ENCODE measurements around the gene GREB1. TPM values are rescaled to one million over a fixed set of nuclear protein-coding genes. Genes with fewer than 3 reads are reported as not detected.

The GREB1 gene
- total RNA-seq, 1 donor from 2014 or later = 0.20 TPM

DNA sequence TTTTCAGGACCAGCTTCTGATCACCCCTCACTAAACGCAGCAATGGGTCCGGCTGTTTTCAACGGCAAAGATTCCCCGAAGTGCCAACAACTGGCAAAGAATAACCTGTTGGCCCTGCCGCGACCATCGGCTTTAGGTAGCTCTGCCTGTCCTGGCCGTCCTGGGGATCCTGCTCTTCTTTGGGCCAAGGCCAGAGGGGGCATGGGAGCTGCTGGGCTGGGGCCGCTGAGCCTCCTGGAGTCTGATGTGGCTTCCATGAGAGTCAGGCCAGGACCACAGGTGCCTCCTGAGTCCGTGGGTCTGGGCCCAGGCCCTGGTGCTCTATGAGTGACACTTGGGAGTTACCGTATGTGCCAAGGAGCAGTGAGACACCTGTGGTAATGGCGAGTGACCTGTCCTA, 46.9 kb downstream of the GREB1 start:
- no peak for DNase-seq (ENCODE audit: low read depth in 2 of 2)

DNA sequence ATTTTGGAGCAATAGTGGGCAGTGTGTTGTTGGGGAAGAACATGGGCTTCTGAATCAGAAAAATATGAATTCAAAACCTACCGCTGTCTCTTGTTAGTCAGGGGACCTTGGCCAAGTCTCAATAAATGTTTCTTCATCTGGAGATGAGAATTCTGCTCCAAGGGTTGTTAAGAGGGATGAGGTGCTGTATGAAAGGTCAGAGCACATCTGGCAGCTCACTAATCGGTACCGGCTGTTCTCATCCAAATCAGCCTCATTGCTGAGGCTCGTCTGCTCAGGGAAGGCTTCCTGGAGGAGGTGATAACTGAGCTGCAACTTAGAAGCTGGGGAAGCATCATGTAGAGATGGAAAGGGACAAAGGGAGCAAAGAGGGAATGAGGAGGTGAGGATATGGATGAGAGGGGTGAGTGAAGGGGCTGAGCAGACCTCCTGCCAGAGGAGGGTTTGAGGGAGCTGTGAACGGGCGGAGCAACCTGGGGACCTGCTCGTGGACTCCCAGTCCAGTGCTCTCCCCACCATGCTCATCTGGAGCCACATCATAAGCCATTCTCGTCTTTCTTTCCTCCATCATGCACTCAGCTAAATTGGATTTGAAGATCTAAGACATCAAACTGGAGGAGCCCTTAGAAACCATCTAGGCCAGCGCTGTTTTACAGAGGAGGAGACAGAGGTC, 47.4 kb downstream of the GREB1 start:
- no peak for DNase-seq (ENCODE audit: low read depth in 2 of 2)

DNA sequence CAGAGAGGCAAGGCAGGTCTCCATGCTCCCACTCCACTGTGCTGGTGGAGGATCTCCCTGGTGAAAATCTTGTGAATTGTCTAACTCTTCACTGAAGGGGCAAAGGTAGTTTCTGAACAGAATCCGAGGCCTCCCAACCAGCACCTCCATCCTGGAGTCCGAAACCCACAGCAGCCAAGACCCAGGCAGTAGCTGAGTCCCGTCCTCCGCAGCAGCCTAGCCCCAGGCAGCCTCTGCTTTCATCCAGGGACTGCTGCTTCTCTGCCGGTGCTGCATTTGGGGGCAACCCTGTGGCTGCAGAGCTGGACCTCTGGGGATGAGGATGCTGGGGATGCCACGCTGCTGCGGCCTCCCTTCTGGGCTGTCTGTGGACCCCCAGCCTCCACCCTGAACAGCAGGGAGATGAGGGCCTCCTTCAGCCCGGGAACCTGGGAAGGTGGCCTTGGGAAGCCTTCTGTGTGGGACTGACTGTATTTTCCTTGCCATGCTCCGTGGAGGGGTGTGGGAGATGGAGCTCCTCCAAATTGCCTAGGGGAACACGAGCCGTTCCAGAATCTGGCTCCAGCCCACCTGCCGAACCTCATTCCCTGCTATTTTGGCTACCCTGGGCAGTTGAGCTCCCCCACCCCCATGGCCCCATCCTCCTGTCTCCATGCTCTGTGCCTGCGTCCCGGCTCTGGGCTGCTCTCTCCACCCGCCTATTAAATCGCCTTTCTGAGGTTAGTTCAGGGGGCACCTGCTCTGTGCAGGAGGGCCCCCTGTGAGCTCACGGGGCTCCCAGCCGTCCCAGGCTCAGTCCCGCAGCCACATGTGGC, 48.2 kb downstream of the GREB1 start:
- DNase-seq (ENCODE audit: low read depth in 2 of 2) = no peak

DNA sequence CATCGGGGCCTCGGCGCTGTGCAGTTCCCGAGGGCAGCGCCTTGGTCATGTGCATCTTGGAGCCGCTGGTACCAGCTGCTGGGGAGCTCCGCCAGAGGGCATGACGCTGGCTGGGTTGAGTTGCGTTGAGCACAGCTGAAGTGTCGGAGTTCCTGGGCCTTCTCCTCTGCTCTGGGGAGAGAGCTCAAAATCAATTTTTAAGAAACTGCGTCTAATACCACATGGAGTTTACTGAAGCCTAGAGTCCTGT, 48.7 kb downstream of the GREB1 start:
- DNase-seq (ENCODE audit: low read depth in 2 of 2) = no peak

DNA sequence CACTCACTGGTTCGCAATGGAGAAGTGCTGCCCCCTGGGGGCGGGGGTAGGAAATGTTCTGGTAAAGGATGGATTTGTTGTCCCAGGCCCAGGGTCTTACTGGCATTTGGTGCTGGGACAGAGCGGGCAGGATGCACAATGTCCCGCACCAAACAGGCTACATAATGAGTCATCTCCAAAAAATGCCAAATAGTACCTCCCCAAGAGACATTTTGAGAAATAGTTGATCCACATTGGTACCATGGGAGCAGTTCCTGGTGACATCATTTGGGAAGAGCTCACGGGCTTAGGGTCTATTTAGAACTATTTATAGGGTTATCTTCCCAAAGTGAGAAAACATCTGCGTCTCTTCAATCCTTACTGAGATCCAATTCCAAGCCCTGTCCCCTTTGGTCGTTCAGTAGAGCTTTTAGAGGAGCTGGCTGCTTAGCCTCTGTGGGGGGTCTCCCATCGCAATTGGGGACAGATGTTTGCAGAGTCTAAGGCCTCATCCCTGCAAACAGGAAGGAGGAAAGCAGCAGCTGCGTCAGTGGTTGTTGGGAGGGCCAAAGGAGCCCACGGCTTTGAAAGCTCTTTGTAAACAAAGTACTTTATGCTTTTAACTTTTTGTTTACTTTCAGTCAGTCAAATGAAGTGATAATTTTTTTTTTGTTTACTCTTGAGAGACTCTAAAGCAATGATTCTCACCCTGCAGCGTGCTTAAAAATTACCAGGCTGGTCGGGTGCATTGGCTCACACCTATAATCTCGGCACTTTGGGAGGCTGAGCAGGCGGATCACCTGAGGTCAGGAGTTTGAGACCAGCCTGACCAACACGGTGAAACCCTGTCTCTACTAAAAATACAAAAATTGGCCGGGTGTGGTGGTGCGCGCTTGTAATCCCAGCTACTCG, 49.3 kb downstream of the GREB1 start:
- peak; percentile 51 to 76 for DNase-seq (ENCODE audit: low read depth in 2 of 2)

DNA sequence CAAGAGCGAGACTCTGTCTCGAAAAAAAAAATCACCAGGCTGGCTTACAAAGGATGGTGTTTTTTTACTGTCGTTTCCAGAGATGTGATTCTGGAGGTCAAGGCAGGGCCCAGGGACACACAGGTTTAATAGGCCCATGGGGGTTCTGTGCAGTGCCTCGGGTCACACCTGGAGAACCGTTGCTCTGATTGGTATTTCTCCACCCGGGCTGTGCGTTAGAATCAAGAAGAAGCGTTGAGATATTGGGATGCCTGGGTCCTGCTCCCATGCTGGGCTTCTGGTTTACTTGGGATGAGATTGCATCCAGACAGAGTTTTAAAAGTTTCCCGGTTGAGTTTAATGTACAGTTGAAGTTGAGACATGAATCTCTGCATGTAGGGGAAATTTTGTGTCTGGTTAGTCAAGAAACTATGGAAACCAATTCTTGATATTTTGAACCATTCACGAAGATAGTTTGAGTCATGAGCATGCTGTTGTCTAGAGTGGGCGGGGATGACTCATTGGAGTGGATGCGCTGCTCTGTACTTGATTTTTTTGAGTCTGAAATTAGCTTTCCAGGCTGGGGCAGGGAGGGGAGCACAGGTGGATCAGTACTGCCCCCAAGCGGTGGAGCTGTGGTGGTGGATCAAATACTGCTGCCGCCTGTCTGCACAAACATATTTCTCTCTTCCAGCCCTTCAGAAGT, 50.1 kb downstream of the GREB1 start:
- peak; percentile 87 to 91 for DNase-seq (ENCODE audit: low read depth in 2 of 2)

DNA sequence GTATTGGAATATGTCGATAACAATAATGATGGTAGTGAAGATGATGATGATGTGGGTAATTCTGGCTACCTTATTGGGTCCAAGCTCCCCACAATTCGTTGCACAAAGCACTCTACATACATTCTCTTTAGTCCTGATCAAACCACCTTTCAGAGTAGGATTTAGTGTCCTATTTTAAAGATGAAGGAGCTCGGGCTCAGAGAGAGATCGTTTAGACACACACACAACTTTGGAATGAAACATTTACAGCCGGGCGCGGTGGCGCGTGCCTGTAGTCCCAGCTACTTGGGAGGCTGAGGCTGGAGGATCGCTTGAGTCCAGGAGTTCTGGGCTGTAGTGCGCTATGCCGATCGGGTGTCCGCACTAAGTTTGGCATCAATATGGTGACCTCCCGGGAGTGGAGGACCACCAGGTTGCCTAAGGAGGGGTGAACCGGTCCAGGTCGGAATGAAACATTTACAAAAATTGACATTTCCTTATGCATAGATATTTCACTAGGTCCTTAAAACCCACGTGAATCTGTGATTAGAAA, 50.7 kb downstream of the GREB1 start:
- DNase-seq (ENCODE audit: low read depth in 2 of 2) = no peak

DNA sequence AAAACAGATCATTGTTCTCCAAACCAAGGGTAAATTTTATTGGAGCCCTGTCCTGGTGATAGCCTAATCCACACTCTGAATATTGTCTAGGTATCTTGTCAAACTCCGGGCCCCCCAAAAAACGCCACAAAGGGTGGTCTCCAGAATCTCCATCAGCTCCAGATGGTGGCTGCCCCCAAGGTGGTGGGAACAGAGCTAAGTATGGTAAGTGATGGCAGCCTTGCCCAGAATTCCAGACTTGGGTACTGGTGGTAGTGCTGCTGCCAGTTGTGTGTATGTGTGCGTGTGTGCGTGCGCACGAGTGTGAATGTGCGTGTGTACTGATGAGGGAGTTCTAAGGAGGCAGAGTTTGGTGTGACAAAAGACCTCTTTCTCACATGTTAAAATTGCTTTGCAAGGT, 51.2 kb downstream of the GREB1 start:
- no peak for DNase-seq (ENCODE audit: low read depth in 2 of 2)

DNA sequence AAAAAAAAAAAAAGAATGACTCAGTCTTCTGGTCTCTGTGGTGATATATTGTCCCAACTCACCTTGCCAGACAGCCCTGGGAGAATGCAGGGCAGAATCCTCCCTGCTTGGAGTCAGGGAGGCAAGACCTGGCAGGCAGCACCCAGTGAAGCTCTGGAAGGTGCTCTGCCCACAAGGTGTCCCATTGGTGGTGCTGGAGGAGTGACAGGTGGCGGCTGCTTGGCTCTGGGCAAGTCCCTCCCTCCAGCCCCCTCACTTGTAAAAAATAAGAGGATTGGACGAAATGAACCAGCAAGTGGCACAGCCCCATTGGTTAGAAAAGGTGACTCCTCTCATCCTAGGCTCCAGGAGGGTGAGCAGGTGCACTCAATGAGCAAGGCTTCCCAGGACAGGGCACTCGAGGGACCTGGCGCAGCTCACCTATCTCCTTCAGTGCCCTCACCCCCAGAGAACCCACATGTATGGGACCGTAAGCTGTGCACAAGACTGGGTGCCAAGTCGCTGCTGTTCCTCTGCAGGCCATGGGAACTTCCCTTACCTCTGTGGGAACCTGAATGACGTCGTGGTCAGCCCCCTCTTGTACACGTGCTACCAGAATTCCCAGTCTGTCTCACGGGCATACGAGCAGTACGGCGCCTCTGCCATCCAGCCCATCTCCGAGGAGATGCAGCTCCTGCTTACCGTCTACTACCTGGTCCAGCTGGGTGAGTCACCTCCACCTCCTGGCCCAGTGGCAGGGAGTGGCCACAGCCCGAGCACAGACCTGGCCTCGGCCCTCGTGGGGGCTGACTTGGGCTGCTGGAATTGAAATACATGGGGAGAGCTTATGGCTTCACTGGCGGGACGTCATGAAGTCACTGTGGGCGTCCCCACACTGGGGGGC, 54.6 kb downstream of the GREB1 start:
- no peak for DNase-seq (ENCODE audit: low read depth in 2 of 2)

DNA sequence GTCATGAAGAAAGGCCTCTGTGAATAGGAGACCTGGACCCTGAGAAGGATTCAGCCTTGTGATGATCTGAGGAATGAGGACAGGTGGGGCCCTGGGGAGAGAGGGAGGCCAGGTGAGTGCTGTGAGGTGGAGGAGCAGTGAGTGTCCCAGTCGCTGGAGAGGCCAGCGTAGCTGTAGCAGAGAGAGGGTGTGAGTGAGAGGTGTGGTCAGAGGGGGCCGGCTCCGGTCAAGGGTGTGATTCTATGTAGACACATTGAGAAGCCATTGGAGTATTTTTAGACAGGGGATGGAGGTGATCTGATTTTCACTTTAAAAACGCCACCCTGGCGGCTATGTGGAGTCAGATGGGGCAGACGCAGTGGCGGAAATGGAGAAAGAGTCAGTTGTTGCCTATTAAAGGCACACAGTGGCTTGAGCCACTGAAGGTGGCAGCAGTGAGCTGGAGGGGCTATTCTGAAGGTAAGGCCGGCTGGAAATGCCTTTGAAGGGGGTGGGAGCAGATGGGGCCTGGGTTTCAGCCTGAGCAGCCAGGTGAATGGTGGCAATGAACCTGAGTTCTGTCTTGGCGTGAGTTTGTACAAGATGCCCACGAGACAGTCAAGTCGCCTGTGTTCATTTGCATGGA, 55.6 kb downstream of the GREB1 start:
- DNase-seq (ENCODE audit: low read depth in 2 of 2) = peak in 1 of 2 donors; percentile 37

DNA sequence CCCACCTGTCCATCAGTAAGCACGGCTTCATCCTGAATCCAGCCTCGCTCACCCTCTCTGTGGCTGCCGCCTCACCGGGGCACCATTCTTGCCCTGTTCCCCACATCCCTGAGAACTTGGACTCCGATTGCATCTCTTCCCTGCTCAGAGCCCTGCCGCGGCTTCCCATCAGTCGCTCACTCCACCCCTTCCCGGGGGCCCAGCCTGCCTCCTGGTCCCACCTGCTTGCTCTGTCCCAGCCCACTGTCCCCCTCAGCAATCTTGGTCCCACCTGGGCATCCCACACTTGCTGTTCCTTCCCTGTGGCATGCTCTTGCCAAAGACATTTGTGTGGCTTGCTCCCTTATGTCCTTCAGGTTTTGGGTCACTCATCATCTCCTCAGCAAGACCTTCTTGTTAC, 56.3 kb downstream of the GREB1 start:
- DNase-seq (ENCODE audit: low read depth in 2 of 2) = no peak

DNA sequence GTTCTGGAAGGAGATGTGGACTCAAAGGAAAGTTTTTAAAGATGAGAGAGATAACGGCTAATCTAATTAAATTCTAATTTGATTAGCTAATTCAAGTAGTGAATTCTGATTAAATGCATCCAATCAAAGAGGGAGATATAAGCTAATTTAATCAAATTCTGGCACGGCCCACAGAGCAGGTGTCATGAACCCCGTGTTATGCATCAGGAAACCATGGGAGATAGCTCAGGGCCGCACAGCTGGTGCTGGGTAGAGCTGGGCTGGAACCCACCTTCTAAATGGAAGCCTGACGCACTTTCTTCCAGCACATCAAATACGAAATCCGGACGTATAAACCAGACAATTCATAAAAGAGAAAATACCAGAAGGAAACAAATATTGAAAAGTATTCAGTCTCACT, 57.2 kb downstream of the GREB1 start:
- DNase-seq (ENCODE audit: low read depth in 2 of 2) = no peak

DNA sequence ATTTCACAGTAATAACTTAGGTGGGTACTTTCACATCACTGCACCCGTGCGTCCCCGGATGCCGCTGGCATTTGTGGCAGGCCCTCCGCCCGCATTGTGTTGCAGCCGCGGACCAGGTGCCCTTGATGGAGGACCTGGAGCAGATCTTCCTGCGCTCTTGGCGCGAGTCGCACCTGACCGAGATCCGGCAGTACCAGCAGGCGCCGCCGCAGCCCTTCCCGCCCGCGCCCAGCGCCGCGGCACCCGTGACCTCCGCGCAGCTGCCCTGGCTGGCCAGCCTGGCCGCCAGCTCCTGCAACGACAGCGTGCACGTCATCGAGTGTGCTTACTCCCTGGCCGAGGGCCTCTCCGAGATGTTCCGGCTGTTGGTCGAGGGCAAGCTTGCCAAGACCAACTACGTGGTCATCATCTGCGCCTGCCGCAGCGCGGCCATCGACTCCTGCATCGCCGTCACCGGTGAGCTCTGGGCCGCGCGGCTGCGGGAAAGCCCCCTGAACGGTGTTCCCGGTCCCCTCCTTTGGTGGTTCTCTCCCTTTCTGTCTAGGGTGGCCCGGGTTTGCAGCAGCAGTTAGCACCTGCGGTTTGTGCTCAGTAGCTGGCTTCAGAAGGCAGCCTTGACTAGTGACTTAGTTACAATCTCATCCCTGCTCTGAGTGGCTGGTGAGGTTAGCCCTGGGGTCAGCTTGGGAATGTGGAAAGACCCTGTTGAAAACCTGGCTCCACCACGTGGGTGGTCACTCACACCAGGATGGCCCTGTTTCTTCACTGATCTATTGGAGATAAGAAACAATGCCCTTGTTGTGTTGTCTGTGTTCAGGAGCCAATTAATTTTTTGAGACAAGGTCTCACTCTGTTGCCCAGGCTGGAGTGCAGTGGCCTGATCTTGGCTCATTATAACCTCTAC, 59.1 kb downstream of the GREB1 start:
- DNase-seq (ENCODE audit: low read depth in 2 of 2) = no peak

DNA sequence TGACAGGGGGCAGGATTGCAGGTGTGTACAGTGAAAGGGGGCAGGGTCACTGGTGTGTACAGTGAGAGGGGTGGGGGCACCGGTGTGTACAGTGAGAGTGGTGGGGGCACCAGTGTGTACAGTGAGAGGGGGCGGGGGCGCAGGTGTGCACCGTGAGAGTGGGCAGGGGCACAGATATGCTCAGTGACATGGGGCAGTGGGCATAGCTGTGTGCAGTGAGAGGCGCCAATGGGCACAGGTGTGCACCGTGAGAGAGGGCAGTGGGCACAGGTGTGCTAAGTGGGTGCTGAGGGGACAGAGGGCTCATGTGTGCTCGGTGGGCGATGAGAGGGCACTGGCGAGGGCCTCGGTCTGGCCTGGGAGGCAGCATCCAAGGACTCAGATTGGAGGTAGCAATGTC, 63.0 kb downstream of the GREB1 start:
- no peak for DNase-seq (ENCODE audit: low read depth in 2 of 2)

DNA sequence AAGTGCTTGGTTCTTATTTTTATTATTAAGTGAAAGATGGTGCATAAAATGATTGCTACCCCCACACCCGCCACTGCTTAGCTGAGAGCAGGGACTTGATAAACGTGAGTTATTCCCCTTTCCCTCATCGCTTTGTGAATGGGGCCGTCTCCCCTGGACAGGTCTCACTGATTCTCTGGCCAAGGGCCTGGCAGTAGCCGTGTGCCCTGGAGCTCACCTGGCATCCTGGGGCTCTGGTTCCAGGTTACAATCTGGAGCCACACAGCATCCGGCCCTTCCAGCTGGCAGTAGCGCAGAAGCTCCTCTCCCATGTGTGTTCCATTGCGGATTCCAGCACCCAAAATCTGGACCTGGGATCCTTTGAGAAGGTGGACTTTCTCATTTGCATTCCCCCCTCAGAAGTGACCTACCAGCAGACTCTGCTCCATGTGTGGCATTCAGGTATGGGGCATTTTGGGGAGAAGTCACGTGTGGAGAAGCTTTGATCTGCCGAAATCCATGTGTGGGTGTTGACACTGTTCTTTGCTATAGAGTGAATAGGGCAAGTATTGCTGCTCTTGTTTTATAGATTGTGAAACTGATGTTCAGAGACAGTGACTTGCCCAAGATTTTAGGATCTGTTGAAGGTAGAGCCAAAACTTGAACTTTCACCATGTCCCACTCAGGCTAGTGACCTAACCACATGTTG, 63.8 kb downstream of the GREB1 start:
- DNase-seq (ENCODE audit: low read depth in 2 of 2) = no peak

DNA sequence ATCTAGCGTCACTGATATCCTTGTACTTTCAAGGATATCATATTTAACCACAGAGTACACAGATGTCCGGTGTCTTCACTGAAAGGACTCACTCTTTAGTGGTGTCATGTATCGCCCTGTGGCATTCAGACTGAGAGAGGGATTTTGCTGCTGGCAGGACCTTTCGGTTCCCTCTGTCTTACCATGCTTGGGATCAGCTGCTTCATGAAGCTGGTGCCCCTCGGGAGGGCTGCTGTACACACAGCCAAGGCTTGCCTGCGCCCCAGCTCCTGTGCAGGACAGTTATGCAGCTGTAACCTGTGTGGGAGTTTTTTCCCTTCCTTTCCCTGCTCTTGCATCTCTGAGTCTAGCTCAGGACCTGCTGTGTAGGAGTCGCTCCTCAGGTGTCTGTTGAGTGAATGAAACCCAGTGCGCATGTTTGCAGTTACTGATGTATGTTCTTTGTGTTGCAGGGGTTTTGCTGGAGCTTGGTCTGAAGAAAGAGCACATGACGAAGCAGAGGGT, 64.4 kb downstream of the GREB1 start:
- DNase-seq (ENCODE audit: low read depth in 2 of 2) = no peak

DNA sequence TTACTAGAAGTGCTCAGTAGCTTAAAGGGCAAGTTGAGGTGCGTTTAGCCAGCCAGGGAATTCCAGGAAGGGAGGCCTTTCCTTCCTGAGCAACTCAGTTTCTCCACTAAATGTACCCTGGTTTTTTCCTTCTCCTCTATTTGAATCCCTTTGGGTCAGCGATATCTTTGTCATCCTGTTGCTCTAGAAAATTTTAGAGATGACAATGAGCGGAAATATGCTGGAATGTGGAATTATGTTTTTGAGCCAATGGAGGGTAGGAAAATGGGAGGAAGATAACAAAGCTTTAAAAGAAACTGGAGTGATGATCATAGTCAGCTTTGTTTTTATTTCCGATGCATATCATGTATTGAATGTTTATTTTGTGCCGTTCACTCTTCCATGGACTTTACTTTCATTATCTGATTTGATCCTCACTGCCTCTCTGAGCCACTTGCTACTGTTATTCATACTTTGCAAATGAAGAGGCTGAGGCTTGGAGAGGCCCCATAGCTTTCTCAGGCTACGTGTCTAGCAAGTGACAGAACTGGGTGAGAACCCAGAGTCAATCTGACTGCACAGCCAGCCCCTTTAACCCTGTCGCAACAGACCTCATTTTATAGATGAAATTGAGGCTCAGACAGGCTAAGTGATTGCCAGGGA, 68.8 kb downstream of the GREB1 start:
- peak; percentile 15 to 95 for DNase-seq (ENCODE audit: low read depth in 2 of 2)

Measured in lung microvascular endothelial cell (primary cell).